Urothelium cell line (cell line): ENCODE measurements around the gene ANO6.

Experiments
- DNase-seq: peaks from one replicate; pipeline ENCODE4 v3.0.0; 2011; ENCODE audit warnings: low spot score, mixed read lengths
- FAIRE-seq: peaks from 2 replicates; lab custom pipeline; 2011; peaks lifted over from hg19 to GRCh38; lab: Jason Lieb, UNC

The ANO6 gene

DNA sequence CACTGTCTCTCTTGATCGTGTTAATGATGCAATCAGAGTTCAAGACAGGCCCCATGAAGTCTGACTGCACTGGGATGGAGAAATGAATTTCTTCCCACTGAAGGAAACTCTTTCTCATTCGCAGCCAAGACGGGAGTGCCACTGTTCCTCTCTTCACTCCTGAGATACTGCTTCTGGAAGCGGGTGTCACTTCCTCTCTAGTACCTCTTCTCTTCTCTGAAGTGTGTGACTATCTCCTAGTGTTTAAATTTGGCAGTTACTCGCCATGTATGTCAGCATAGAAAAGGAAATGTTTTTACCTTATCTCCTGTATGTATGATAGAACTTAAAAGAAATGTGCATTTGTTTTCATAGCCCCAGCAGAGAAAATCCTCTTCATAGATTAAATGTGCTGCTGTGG is 215.2 kb downstream of the ANO6 start:
- FAIRE-seq = no peak
- DNase-seq = no peak

DNA sequence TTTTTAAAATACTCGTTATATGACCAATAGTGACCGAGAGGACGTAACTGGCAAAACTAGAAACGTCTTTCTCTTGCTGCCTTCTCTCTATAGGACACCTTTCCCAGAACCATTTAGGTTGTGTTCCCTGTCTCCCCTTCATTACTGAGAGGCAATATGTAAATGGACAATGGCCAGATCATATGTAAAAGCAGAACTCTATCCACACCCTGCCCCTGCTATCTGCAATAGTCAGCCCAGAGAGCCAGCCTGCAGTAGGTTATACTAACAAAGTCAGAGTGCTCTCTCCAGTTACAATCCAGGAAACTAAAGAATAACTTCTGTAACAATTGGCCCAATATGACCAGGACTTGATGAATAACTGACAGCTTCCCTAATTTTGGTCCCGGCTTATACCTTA is 216.8 kb downstream of the ANO6 start:
- FAIRE-seq (no peak), DNase-seq (no peak)

DNA sequence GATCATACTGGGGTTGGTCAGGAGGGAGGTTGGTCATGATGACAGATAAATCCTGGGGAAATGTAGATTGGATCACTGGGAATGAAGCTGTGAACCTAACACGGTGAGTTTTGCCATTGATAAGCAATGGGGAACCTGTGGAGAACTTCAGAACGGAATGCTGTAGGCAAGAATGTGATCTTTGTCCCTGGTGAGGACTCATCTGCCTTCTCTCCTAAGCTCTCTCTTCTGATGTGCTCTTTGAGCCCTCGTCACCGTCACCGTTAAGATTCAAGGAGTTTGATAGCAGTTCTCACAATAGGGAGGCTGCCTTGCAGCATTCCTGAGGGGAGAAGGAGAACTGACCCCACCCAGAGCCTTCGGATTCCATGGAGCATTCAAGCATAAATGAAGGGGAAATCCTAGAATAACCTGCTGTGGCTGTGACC is 217.6 kb downstream of the ANO6 start:
- FAIRE-seq = no peak
- DNase-seq = no peak

DNA sequence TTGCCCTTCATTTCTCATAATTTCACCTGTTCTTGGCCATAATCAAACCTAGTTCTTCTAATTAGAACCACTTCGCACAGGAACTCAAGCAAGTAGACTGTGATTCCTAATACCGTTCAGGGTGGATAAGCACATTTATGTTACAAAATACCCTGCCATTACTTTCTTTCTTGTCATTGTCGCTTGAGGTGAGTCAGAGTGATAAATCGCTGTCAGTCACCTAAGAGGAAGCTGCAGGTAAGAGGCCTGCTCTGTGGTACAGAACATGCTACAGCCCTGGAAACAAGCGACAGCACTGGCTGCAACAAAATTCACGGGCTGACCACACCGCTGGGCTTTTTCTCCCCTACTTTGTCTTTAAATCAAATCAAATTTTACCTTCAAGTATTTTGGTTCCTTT is 218.2 kb downstream of the ANO6 start:
- DNase-seq (no peak), FAIRE-seq (no peak)

DNA sequence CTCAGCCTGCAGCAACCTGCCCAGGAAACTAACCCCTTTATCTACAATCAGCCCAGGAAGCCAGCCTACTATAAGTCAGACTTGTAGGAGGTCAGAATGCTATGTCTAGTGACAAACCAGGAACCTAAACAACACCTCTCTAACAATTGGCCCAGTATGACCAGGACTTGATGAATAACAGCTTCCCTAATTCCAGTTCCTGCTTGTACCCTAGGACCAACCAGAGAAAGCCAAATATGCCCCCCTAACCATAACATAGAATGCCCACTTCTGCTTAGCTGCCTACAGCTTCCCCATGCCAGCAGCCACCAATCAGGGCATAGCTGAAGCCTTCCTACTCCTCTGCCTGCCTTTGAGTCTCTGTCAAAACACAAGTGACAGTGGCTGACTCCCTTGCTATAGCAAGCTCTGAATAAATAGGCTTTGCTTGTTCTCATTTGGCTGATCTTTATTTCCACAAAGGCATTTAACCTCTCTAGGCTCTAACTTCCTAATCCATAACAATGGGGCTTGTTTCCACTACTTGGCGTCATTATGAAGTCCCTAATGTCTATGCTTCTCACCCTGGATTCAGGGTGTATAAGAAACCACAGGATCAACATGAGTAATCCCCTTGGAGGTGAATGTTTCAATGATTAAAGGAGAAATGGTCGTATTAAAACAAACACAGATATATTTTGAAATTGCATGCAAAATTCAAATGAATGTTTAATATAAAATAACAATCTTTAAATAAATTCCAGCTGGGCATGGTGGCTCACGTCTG is 220.2 kb downstream of the ANO6 start:
- no peak for FAIRE-seq

DNA sequence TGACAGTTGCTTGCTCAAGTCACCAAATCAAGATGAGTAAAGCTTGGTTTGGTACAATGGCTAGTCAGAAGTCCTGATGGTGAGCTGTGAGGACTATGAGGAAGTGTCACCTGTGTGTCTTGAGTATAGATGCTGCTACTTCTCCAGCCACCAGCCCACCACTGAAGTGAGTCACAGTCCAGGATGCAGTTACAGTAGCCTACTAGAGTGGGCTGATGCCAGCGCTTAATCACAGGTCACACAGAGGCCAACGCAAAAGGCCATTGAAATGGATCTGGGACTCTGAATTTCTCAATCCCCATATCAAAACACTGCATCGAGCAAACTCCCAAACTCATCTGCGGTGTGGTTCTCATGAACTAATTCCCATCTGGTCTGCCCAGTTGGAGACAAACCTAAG is 223.1 kb downstream of the ANO6 start:
- FAIRE-seq (no peak), DNase-seq (peak; percentile 12)

More for the DNA sequence above, 220.2 kb downstream of the ANO6 start:
- no peak for DNase-seq

DNA sequence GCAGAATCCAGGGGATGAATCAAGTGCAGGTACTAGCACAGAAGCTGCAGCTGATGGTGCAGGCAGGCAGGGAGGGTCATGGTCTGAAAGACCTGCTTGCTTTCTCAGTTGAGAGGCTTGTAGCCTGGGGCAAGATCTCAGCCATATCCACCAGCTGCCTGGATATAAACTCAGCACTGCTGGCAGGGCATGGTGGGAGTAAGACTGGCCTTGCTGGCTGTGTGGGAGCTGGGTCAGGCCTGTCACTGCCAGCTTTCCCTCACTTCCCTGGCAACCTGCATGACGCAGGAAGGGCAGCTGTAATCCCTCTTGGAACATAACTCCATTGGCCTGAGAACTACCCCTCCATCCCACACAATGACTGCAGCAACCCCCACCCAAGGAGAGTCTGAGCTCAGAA is 230.1 kb downstream of the ANO6 start:
- no peak for FAIRE-seq
- no peak for DNase-seq

DNA sequence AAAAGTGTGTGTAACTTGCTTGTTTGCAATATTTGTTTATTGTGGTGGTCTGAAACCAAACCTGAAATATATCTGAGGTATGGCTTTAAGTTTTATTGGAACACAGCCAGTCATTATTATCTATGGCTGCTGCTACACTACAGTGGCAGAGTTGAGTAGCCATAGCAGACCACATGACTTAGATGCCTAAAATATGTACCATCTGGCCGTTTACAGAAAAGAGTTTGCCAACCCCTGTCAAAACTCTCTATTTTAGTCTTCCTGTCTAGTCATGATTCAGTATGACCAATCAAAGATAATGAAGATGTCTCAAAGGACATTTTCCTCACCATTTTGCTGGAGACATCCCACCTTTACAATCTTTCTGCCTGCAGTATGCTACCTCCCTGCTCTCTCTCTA is 242.3 kb downstream of the ANO6 start:
- no peak for FAIRE-seq
- no peak for DNase-seq

DNA sequence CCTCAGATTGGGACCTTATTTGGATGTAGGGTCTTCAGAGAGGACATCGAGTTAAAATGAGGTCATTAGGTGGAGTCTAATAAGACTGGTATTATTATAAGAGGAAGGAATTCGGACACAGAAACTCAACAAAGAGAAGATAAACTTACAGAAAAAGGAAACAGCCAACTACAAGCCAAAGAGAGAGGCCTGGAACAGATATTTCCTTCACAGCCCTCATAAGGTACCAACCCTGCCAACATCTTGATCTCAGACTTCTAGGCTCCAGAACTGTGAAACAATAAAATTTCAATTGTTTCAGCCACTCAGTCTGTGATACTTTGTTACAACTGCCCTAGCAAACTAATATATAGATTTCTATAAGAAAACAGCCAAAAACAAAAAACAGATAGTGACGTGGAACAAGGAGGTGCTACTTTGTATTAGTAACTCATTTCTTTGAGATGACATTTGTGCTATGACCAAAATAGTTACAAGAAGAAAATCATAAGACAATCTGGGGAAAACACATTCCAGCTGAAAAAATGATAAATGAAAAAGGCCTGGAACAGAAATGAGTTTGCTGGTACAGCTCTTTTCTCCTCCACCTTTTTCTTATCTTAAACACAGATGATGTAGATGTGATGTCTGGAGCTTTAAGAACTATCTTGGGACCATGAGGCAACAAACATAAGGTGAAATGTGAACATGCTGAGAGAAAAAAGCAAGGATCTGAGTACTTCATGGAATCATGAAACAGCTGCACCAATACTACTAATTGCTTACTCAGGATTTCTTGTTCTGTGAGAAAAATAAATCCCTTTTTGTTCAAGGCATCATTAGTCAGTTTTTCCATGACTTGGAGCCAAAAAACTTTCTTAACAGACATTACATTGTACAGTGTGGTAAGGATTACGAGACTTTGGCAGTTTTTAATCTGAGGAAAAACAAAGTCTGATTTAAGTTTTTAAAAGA is 243.2 kb downstream of the ANO6 start:
- FAIRE-seq (no peak), DNase-seq (no peak)

DNA sequence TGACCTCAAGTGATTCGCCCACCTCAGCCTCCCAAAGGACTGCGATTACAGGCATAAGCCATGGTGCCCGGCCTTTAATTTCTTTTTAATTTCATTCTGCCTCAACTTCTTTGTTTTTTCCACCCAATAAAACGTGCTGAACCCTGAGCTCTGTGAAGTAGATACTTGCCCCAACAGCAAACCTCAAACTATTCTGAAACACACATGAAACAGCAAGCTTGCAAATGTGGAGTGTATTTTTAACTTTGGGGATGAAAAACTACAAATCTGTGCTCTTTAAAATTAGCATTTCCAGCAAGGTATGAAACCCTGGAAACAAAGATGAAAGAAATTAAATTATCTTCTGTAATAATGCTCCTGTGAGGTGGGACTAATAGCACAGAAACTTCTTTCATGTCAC is 246.6 kb downstream of the ANO6 start:
- no peak for FAIRE-seq
- DNase-seq = no peak

DNA sequence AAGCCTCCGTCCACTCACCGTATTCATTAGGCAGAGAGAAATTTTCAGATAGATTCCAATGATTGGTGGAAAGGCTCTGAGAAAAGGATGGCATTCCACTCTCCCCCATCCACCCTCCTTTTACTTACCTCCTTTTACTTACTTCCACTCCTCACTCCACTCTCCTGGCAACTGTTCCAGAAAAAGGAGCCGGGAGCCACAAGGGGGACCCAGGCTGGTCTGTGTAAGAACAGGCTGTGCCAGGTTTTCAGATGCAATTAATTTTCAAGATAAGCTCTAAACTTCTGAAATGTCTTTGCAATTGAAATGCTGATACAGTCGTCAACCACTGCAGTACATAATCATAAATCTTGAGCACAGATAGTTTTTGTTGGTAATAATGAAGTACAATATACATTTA is 248.8 kb downstream of the ANO6 start:
- no peak for DNase-seq
- no peak for FAIRE-seq

DNA sequence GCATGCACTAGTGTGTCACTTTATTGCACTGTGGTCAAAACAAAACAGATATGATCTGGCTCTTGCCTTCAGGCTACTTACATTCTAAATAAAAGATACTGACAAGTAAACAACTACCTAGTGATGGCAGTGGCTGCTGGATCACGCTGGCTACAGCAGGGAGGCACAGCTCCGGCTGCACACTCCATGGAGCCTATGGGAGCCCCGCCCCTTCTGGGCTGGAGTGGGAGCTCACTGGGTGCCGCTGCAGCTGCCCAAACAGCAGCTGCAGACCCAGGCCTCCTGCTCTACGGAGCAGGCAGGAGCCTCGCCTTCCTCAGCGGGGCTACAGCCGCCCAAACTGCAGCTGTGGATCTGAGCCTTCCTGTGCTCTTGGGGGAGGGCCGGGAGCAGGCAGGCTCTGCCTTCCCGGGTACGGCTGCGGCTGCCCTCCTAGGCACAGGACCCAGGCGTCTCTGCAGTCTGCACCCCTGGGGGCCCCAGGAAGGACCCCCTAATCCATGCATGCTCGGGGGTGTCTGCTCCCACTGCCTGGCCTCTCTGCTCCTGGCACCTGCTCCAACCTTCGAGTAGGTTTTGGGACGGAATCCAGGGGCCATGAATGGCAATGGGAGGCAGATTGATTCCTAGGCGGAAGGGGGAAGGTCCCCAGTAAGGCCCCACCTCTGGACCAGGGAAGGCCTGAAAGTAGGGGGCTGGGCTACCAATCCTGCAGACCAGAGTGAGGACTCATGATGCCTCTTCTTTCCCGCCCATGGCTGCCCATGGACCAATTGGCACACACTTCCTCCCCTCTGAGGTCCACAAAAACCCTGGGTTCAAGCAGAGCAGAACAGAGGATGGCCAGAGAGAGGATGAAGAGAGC is 253.1 kb downstream of the ANO6 start:
- no peak for DNase-seq
- no peak for FAIRE-seq

DNA sequence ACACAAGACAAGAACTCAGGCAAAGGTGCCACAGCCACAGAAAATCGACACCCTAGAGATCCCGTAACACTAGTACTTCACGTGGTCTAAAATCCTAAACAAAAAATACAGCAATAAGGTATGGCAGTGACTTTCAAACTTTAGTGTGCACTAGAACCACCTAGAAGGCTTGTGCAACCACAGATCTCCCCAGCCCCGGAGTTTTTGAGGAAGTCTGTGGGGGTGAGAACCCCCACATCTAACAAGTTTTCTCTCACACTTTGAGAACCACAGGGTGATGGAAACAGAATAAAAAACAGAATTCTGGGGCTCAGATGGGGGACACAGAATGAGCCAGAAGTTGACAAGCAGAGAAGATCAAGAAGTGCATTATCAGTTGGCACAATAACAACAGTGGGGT is 254.0 kb downstream of the ANO6 start:
- no peak for FAIRE-seq
- no peak for DNase-seq

DNA sequence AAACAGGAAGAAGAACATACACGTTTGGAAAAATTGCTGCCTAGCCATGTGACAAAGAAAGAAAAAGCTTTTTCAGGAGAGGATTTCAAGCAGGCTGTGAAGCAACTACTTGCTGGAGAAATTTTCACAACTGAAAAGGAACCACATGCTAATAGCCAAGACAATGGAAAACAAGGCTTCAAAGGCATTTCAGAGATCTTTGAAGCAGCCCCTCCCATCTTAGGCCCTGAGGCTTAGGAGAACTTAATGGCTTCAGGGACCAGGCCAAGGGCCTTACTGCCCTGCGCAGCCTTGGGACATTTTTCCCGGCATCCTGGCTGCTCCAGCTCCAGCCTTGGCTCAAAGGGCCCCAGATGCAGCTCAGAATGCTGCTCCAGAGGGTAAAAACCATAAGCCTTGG is 257.7 kb downstream of the ANO6 start:
- DNase-seq (no peak), FAIRE-seq (no peak)

DNA sequence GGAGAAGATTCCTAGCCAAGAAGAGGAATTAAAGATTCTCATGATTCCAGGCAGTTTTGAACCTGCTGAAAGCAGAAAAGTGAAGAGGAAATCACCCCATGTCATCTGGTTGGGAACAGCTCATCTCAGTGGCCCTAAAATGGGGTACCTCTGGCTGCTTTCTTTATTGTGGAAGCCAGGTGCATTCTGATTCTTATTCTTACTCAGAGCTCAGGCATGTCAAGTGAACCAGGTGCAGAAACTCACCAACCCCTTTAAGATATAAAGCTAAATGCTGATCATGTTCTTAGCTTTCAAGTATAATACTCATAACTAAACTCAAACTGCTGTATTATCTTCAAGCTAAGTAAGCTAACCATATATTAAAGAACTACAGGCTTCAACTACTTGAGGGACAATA is 259.7 kb downstream of the ANO6 start:
- DNase-seq (no peak), FAIRE-seq (no peak)

DNA sequence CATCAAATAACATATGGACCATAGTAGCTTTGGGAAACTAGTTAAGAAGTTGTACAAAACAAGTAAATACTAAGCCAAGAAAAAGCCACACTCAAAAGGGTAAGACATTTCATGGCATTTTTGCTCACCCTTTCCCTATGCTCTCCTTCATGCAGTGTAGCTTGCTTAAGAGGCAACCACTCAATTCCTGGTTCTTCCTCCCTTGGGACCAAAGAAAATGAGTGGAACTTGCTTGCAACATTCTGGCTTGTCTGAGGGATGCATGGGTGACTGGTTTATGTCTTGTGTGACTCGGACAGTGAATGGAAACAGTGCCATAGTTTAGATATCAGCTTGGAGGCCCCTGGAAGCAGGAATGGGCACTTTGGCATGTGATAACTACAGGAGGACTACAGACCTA is 261.6 kb downstream of the ANO6 start:
- no peak for FAIRE-seq

DNA sequence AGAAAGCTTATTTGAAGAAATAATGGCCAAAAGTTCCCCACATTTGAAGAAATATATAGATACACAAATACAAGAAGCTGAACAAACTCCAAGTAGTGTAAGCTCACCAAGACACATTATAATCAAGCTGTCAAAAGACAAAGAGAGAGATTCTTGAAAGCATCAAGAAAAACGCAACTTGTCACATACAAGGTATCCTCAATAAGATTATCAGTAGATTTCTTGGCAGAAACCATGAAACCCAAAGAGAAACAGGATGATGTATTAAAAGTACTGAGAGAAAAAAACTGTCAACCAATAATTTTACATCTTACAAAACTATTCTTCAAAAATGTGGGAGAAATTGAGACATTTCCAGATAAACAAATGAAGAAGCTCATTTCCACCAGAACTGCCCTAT is 263.0 kb downstream of the ANO6 start:
- DNase-seq (no peak), FAIRE-seq (no peak)

More for the DNA sequence above, 261.6 kb downstream of the ANO6 start:
- DNase-seq = no peak

DNA sequence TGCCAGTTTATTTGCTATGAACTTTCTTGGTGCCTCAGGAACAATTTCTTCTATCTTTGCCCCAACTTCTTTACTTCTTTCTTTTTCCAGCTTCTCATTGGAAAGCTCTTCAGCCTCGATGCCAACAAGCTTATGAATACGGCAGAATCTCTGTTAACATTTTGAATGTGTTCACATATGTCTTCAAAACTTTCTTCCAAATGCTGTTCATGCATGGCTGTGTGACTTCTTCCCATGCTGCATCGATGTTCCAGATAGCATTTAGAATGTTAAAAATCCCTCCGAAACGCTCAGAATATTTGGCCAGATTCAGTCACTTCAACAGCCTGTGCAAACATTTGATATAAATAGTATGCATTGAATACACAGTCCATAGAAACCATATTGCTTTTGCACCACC is 265.9 kb downstream of the ANO6 start:
- FAIRE-seq (no peak), DNase-seq (no peak)

DNA sequence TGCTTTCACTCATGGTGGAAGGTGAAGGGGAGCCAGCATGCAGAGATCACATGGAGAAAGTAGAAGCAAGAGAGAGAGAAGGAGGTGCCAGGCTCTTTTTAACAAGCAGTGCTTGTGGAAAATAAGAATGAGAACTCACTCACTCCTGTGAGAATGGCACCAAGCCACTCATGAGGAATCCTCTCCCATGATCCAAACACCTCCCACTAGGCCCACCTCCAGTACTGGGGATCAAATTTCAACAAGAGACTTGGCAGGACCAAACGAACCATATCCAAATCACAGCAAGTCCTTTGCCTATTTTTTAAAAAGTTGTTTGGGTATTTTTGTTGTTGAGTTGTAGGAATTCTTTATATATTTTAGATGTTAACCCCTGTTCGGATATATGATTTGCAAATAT is 267.7 kb downstream of the ANO6 start:
- FAIRE-seq = no peak
- DNase-seq = no peak
